A549 (cell line): ENCODE measurements around the gene SASH1. TPM values are rescaled to one million over a fixed set of nuclear protein-coding genes. Genes with fewer than 3 reads are reported as not detected.
A peak's percentile ranks its signal among the peaks of the same experiment; 100 is the strongest.

Source experiments
- ATAC-seq, 2 experiments: fragments of 200-7000 bp in 1 of 2; fragments of >200 bp in 1 of 2; cut with Nextera tagmentation in 1 of 2; cut with Tn5 transposase in 1 of 2; 3 replicates each; pipeline versions ENCODE4 v1.8.0 to v1.9.1; 2018 to 2020; ENCODE audit warnings: mild to moderate bottlenecking in 1 of 2, moderate library complexity in 1 of 2
- CTCF ChIA-PET: fragments of 300-600 bp; sonication (Branson Sonifier 250); formaldehyde crosslinking; extraction: SDS; loops from one replicate; lab custom pipeline; 2021; ENCODE audit warnings: antibody characterized with exemption, inconsistent platforms; lab: Yijun Ruan, JAX
- POLR2A ChIA-PET: fragments of 350-600 bp; formaldehyde crosslinking; extraction: SDS; loops from one replicate; lab custom pipeline; 2021; ENCODE audit warnings: antibody characterized with exemption, inconsistent platforms; lab: Yijun Ruan, JAX
- DNase-seq, 2 experiments: peaks; one replicate each; pipeline versions ENCODE4 v3.0.0 to v3.0.0-alpha.2; 2011 to 2016; ENCODE audit warnings: low read depth in 1 of 2, low spot score in 1 of 2
- FAIRE-seq: peaks from 2 replicates; lab custom pipeline; 2011; peaks lifted over from hg19 to GRCh38; lab: Jason Lieb, UNC
- H3K27ac ChIP-seq, 2 experiments: fragments of >200 bp; sonication (Bioruptor Twin); formaldehyde crosslinking; 3 replicates each; pipeline ENCODE4 v1.5.1; 2016 to 2017
- H3K4me1 ChIP-seq: fragments of >200 bp; sonication (Bioruptor Twin); formaldehyde crosslinking; 3 replicates; pipeline ENCODE4 v1.6.1; 2016
- H3K4me2 ChIP-seq: fragments of >200 bp; sonication (Bioruptor Twin); formaldehyde crosslinking; 3 replicates; pipeline ENCODE4 v1.6.1; 2016
- H3K4me3 ChIP-seq: fragments of >200 bp; sonication (Bioruptor Twin); formaldehyde crosslinking; 3 replicates; pipeline ENCODE4 v1.5.1; 2016
- H3K9me3 ChIP-seq: fragments of >200 bp; sonication (Bioruptor Twin); formaldehyde crosslinking; 3 replicates; pipeline ENCODE4 v1.6.1; 2016
- CBX2 ChIP-seq: fragments of 200-600 bp; sonication (generic); IDR thresholded peaks from 2 replicates; pipeline ENCODE4 v1.6.1; 2016; ENCODE audit warnings: low read depth, mild to moderate bottlenecking, borderline replicate concordance
- CEBPB ChIP-seq, 2 experiments: fragments of >200 bp in 1 of 2; sonication (Bioruptor Twin) in 1 of 2; formaldehyde crosslinking in 1 of 2; IDR thresholded peaks; 2 replicates each; pipeline ENCODE4 v1.6.1; 2012 to 2016
- CHD2 ChIP-seq: fragments of 150-350 bp; IDR thresholded peaks from 2 replicates; pipeline ENCODE4 v1.6.1; 2014; ENCODE audit warnings: low read length; ENCODE audit not compliant: partially characterized antibody
- FOXS1 ChIP-seq: fragments of 250-450 bp; sonication (Bioruptor Pico); IDR thresholded peaks from 2 replicates; pipeline ENCODE4 v1.5.0; 2020; ENCODE audit warnings: mild to moderate bottlenecking, moderate library complexity
- HMGXB4 ChIP-seq: fragments of 250-450 bp; sonication (Bioruptor Pico); IDR thresholded peaks from 2 replicates; pipeline ENCODE4 v1.5.0; 2021; ENCODE audit warnings: mild to moderate bottlenecking, moderate library complexity, borderline replicate concordance
- JUN ChIP-seq, 2 experiments: fragments of >200 bp; sonication (Bioruptor Twin); formaldehyde crosslinking; IDR thresholded peaks; 2 replicates in 1 of 2; 3 replicates in 1 of 2; pipeline ENCODE4 v1.6.1; 2016 to 2017
- JUNB ChIP-seq: fragments of >200 bp; sonication (Bioruptor Twin); formaldehyde crosslinking; IDR thresholded peaks from 2 replicates; pipeline ENCODE4 v1.6.1; 2016
- KDM1A ChIP-seq: fragments of 200-600 bp; sonication (generic); IDR thresholded peaks from 2 replicates; pipeline ENCODE4 v1.6.1; 2016; ENCODE audit warnings: low read depth, mild to moderate bottlenecking
- KDM5A ChIP-seq: fragments of 200-600 bp; sonication (generic); IDR thresholded peaks from 2 replicates; pipeline ENCODE4 v1.6.1; 2016; ENCODE audit warnings: antibody characterized with exemption, mild to moderate bottlenecking
- MAZ ChIP-seq: fragments of 150-350 bp; IDR thresholded peaks from 2 replicates; pipeline ENCODE4 v1.6.1; 2014; ENCODE audit warnings: antibody characterized with exemption, low read depth, low read length, borderline replicate concordance
- MYC ChIP-seq: IDR thresholded peaks from 2 replicates; pipeline ENCODE4 v1.6.1; 2012; ENCODE audit warnings: mild to moderate bottlenecking, inconsistent platforms, low read length, improper control_type of control experiment, borderline replicate concordance
- POLR2A ChIP-seq: IDR thresholded peaks from 2 replicates; pipeline ENCODE4 v1.6.1; 2012; ENCODE audit warnings: mild to moderate bottlenecking, low read length
- POLR2AphosphoS2 ChIP-seq: conservative IDR thresholded peaks from 2 replicates; pipeline ENCODE4 v1.6.1; 2012; ENCODE audit warnings: low read length, improper control_type of control experiment, inconsistent platforms
- TFCP2L1 ChIP-seq: fragments of 250-450 bp; sonication (Bioruptor Pico); IDR thresholded peaks from 2 replicates; pipeline ENCODE4 v1.5.0; 2021; ENCODE audit warnings: mild to moderate bottlenecking
- USF2 ChIP-seq: fragments of 450-650 bp; IDR thresholded peaks from 2 replicates; pipeline ENCODE4 v1.6.1; 2014; ENCODE audit warnings: antibody characterized with exemption
- ZC3H11A ChIP-seq: fragments of 450-650 bp; IDR thresholded peaks from 2 replicates; pipeline ENCODE4 v1.6.1; 2014; ENCODE audit warnings: antibody characterized with exemption, mild to moderate bottlenecking
- ZSCAN20 ChIP-seq: fragments of 250-450 bp; sonication (Bioruptor Pico); IDR thresholded peaks from 2 replicates; pipeline ENCODE4 v1.8.0; 2022; ENCODE audit warnings: mild to moderate bottlenecking, moderate library complexity
- WGBS: methylation state at CpG from one replicate; pipeline ENCODE4 v1.1.6; 2017; ENCODE audit errors: missing lambda C conversion rate; 5-methylcytosine and 5-hydroxymethylcytosine counted together
- polyA plus RNA-seq, 4 experiments: library from polyadenylated mRNA; depleted of rRNA in 3 of 4; stranded (reverse); fragments of >200 nt; fragmentation: RNase III in 1 of 4; extraction: RNeasy Plus Mini Kit Qiagen cat#74134 plus additional on column Dnase treatment in 1 of 4; gene quantifications; 2 replicates in 3 of 4; 3 replicates in 1 of 4; pipeline ENCODE4 v1.2.3, GENCODE V29; 2011 to 2017
- TF ChIP-seq, protein P1 (sequence below): IDR thresholded peaks from 2 replicates; pipeline ENCODE4 v1.6.1; 2012; ENCODE audit warnings: low read depth, borderline replicate concordance
- TF ChIP-seq, protein P2 (sequence below): IDR thresholded peaks from 2 replicates; pipeline ENCODE4 v1.6.1; 2012

SASH1 gene
- polyA plus RNA-seq, 2 of the 4 experiments (the other 2 are of a cell fraction) = 2.5 to 3.0 TPM

DNA sequence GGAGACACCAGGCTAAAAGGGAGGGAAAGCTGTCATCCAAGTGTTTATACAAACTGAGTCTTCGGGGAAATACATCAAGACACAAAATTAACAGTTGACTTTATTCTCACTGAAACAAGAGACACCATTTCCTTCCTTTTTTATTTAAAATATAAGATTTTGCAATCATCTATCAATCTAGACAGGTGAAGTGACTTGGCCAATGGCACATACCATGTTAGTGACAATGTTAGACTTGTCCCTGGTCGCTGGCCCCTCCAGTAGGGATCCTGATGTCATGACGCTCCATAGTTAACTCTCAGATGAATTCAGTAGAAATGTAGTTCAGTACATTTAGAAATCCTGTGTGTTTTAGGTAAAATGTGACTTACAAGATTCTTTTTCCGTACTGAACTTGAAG, 2.9 kb downstream of the SASH1 start:
- DNase-seq (no peak), FAIRE-seq (no peak), ATAC-seq (no peak)
- ChIA-PET POLR2A (no interaction called here), CTCF (interaction anchor here (1.0 kb wide), 1 partner anchor 14 kb away, joined by 3 read pairs; no protein-coding TSS in a partner anchor)
- no peak overlapping the region for H3K27ac ChIP-seq
- peaks cover 23% of the 10 kb centered on the region for H3K4me1 ChIP-seq
- no peaks in the 10 kb centered on the region for H3K9me3 ChIP-seq
- H3K4me3 ChIP-seq = no peak overlapping the region
- H3K4me2 ChIP-seq = peak overlapping the region; percentile 25; the same call in 1 of the 3 replicates
- WGBS = 61% methylated on average over 4 of the region's 4 CpGs
- TF ChIP-seq POLR2AphosphoS2 (no peak), JUN (IDR thresholded peaks at IDR 0.05) (no peak), KDM1A (no peak), MAZ (no peak), HMGXB4 (CRISPR knock-in tag) (no peak), CHD2 (no peak), CEBPB (IDR thresholded peaks at IDR 0.05) (no peak), POLR2A (no peak), USF2 (no peak), MYC (no peak), FOXS1 (CRISPR knock-in tag) (no peak), ZC3H11A (no peak), KDM5A (no peak), JUNB (no peak), ZSCAN20 (CRISPR knock-in tag) (no peak)
- TF ChIP-seq, protein P1, sequence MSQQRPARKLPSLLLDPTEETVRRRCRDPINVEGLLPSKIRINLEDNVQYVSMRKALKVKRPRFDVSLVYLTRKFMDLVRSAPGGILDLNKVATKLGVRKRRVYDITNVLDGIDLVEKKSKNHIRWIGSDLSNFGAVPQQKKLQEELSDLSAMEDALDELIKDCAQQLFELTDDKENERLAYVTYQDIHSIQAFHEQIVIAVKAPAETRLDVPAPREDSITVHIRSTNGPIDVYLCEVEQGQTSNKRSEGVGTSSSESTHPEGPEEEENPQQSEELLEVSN = no peak

- Histone ChIP-seq H3K27ac (no peak overlapping the region), H3K4me3 (no peak overlapping the region), H3K9me3 (no peaks in the 10 kb centered on the region)
- POLR2A ChIA-PET = no interaction called here
- no peak for TF ChIP-seq CBX2
- TF ChIP-seq, protein P2, sequence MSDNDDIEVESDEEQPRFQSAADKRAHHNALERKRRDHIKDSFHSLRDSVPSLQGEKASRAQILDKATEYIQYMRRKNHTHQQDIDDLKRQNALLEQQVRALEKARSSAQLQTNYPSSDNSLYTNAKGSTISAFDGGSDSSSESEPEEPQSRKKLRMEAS = no peak
- no peak for TF ChIP-seq TFCP2L1 (CRISPR knock-in tag)
- TF ChIP-seq MAZ = no peak
- no peak for TF ChIP-seq ZC3H11A
- TF ChIP-seq ZSCAN20 (CRISPR knock-in tag) = no peak
- TF ChIP-seq, all 56 proteins: peak for 0
- peaks cover 18% of the 10 kb centered on the region for H3K4me1 ChIP-seq
- CTCF ChIA-PET = interaction anchor here (1.0 kb wide), 1 partner anchor 840 kb away, joined by 3 read pairs; no protein-coding TSS in a partner anchor
- no peak for FAIRE-seq
- no peak for DNase-seq
- WGBS = 86% methylated on average over 6 of the region's 6 CpGs
- H3K4me2 ChIP-seq = no peak overlapping the region
- no peak for ATAC-seq
Measured at GRCh38 chr6:148346681-148347440, 4.2 kb downstream of the SASH1 start.
